Activated naive CD8-positive, alpha-beta T cell treated with anti-CD3 and anti-CD28 coated beads, Interleukin-2, amount 50 U/mL, for 16 hours (primary cell): ENCODE results near the gene NPIPB2.
"Not testable (repeated sequence)": the region's sequence is repeated elsewhere in the genome, so short reads cannot be mapped to it uniquely, and the experiment has no call there.

Experiments
- DNase-seq: peaks from one replicate; pipeline ENCODE4 v3.0.0-alpha.2; 2020; ENCODE audit warnings: low read depth, low spot score

NPIPB2 gene

GRCh38 chr16:11941945-11942344 is at the start of gene NPIPB2:
NPIPB2 (minus strand) TSS chr16:11942045; CDS start chr16:11942045, 0 bp downstream.
- DNase-seq: not testable (repeated sequence)

DNA sequence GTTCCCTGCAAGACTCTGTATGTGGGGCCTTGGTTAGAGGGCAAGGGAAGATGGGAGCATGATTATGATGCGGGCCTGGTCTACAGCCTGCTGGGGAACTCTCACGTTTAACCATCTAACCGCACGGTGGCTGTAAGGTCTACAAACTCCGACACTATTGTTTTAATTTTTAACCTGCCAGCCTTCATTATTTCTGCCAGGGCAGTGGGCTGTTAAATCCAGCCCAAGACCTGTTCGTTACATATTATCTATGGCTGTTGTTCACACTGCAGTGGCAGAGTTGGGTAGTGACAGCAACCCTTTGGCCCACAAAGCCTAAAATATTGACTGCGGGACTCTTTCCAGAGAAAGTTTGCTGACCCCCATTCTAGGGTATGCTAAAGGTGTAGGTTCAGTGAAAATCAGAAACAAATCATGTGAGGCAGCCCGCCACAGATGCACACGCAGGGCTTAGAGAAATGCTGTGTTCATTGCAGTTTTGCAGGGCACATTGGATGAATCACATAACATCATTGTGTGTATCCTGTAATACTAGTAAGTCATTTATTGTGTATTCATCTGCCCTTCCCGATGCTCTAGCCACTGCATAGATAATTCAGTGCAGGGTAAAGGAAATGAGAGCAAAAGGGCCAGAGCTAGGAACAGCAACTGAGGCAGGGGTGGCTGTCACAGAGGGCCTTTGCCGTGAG is 49.0 kb upstream of the NPIPB2 start:
- DNase-seq: no peak

GRCh38 chr16:11988258-11988978 is 46.6 kb upstream of the NPIPB2 start:
- DNase-seq: no peak

- no peak for DNase-seq
These were observed 44.7 kb upstream of the NPIPB2 start for GRCh38 chr16:11986521-11987057.

- no peak for DNase-seq
These were observed 43.4 kb upstream of the NPIPB2 start for GRCh38 chr16:11985250-11985649.

GRCh38 chr16:11980136-11980844 is 38.4 kb upstream of the NPIPB2 start:
- DNase-seq: no peak

- no peak for DNase-seq
These were observed 37.3 kb upstream of the NPIPB2 start for GRCh38 chr16:11979013-11979672.

- no peak for DNase-seq
These were observed 36.2 kb upstream of the NPIPB2 start for GRCh38 chr16:11978080-11978479.

DNA sequence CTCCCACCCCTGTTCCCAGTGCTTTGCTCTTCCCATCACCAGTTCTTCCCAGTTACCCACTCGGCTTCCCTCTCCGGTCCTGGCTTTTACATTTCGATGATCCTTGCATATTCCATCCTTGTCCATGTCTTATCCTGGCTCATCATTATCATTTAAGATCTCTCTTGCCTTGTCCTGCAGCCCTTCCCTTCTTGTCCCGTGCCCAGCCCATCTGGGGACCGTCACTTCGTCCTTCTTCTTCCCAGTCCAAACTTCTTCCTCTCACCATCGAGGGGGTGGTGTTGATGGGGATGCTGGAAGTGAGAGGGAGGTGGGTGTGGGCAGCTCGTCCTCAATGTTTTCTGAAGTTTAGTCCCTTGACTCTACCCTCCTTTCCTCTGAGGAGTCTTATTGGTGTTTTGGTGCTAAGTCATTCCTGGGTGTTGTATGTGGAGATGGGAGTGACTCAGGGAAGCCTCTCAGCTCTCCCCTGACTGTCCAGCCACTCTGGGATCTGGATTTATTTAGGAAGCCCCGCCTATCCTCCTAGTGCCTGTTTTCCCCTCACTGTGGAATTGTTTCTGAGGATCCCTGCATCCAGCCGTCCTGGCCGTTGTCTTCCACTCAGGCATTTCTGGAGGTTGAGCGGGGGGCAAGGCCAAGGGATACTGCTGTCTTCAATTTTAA is 35.7 kb upstream of the NPIPB2 start:
- no peak for DNase-seq

GRCh38 chr16:11976850-11977375 is 35.1 kb upstream of the NPIPB2 start:
- no peak for DNase-seq

GRCh38 chr16:11973070-11973469 is 31.2 kb upstream of the NPIPB2 start:
- DNase-seq: no peak

DNA sequence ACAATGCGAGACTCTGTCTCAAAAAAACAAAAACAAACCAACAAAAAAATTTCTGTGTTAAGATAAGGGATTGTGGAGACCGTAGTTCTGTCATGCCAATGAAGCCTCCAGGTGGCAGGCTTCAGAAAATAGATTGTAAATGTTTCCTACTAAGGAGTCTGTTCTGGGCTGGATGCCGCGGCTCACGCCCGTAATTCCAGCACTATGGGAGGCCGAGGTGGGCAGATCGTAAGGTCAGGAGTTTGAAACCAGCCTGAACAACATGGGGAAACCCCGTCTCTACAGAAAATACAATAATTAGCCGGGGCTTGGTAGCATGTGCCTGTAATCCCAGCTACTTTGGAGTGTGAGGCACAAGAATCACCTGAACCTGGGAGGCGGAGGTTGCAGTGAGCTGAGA is 30.3 kb upstream of the NPIPB2 start:
- DNase-seq: no peak

- DNase-seq: not testable (repeated sequence)
These were observed 28.4 kb upstream of the NPIPB2 start for GRCh38 chr16:11970292-11970691.

DNA sequence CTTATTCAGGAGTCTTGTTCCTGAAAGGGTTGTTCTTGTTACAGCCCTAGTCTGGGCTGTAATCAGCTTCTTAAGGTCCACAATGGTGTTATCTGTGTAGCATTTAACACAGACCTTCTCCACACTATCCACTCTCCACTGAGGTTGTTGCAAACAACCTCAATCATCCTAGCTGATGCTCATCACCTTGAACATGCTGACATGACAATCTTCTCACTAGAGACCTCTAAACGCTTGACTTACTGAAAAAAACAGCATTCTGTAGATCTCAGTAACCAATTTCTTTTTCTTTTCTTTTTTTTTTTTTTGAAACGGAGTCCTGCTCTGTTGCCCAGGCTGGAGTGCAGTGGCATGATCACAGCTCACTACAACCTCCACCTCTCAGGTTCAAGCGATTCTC is 26.7 kb upstream of the NPIPB2 start:
- no peak for DNase-seq

GRCh38 chr16:11967195-11967911 is 25.5 kb upstream of the NPIPB2 start:
- no peak for DNase-seq

DNA sequence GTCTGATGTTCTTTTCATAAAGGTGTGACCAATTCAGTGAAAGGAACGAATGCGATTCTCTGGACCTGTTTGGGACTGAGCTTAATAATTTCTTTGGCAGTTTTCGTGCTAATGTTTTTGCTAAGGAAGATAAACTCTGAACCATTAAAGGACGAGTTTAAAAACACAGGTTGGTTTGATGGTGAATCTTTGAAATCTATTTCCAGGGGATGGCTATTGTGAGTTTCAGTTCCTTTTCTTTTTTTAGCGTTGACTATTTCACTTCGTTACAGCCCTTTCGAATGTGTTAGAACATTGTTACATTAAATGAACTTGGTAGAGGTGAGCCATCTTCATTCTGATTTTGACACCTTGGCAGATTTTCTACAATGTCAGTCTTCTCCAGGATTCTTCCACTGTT is 24.3 kb upstream of the NPIPB2 start:
- no peak for DNase-seq

DNA sequence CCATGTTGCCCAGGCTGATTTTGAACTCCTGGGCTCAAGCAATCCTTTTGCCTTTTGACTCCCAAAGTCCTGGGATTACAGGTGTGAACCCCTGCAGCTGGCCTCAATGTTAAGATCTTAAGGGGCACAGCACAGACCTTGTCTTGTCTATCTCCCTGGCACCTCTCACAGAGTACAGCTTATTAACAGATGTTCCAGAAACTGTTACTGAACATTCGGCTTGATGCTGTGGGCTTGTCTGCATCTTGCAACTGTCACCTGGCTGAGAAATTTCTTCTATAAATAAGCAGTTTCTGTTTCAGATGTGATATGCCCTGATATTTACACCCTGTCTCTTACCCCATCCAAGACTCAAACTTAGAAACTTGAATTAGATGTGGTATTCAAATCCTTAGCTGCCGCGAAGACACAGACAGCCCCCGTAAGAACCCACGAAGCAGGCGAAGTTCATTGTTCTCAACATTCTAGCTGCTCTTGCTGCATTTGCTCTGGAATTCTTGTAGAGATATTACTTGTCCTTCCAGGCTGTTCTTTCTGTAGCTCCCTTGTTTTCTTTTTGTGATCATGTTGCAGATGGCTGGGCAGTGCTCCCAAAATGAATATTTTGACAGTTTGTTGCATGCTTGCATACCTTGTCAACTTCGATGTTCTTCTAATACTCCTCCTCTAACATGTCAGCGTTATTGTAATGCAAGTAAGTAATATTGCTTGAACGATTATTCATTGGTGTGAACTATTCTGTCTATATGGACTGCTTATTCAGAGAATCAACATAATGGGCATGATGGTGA is 23.1 kb upstream of the NPIPB2 start, which contains the start of gene TNFRSF17:
Gene TNFRSF17, plus strand, starts transcription at position 450 of the 791 bp plus-strand sequence. Its CDS starts 115 bp downstream, at position 565.
- DNase-seq: no peak

DNA sequence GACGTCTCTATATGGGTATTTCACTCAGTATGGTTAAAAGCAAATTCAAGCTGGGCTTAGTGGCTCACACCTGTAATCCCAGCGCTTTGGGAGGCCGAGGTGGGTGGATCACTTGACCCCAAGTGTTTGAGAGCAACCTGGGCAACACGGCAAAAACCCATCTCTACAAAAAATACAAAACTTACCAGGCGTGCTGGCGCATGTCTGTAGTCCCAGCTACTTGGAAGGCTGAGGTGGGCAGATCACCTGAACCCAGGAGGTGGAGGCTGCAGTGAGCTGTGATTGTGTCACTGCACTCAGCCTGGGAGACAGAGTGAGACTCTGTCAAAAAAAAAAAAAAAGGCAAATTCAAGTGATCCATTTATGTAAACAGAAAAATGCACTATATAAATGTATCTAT is 21.9 kb upstream of the NPIPB2 start:
- no peak for DNase-seq

- DNase-seq: not testable (repeated sequence)
These were observed 21.1 kb upstream of the NPIPB2 start for GRCh38 chr16:11962978-11963377.
